Mesenteric fat pad (tissue), 1 donor: ENCODE results near the gene CS. TPM values are rescaled to one million over a fixed set of nuclear protein-coding genes. Genes with fewer than 3 reads are reported as not detected.
A peak's percentile ranks its signal among the peaks of the same experiment; 100 is the strongest.
"Not testable (repeated sequence)": the region's sequence is repeated elsewhere in the genome, so short reads cannot be mapped to it uniquely, and the experiment has no call there.

Source experiments
- DNase-seq: peaks from one replicate; pipeline ENCODE4 v3.0.0-alpha.2; 2020; ENCODE audit warnings: low spot score
- total RNA-seq: library from RNA; stranded (reverse); fragmentation: NEBNext Ultra II Directional; extraction: Animal tissue kit (Norgen Biotek cat#: 25700); gene quantifications from one replicate; pipeline ENCODE4 v1.2.1, GENCODE V29; 2021
- donor health status: DM: yes; HTN: yes; CAD: no.

The CS gene
- total RNA-seq, 1 donor from 2014 or later, result 374 TPM

DNA sequence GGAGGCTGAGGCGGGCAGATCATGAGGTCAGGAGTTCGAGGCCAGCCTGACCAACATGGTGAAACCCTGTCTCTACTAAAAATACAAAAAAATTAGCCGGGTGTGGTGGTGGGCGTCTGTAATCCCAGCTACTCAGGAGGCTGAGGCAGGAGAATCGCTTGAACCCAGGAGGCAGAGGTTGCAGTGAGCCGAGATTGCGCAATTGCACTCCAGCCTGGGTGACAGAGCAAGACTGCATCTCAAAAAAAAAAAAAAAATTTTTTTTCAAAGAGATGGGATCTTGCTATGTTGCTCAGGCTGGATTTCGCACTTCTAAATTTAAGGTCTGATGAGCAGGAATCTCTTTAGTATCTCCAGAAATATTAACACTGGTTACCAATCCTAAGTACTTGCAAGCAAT lies 21.5 kb upstream of the CS start:
- DNase-seq, result not testable (repeated sequence)

GRCh38 chr12:56321027-56321426 lies 20.9 kb upstream of the CS start:
- no peak for DNase-seq

DNA sequence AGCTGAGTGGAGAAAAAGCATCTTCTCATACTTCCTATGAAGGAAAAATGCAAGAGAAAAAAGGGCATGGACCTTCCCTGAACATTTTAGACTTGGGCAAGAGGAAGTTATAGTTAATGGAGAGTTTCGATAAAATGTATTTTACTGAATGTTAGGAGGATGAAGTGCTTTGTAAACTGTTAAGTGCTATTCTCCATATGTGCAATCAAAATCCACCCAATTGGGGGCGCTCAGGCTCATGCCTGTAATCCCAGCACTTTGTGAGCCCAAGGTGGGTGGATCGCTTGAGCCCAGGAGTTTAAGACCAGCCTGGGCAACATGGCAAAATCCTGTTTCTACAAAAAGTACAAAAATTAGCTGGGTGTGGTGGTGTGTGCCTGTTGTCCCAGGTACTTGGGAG lies 17.5 kb upstream of the CS start:
- no peak for DNase-seq

DNA sequence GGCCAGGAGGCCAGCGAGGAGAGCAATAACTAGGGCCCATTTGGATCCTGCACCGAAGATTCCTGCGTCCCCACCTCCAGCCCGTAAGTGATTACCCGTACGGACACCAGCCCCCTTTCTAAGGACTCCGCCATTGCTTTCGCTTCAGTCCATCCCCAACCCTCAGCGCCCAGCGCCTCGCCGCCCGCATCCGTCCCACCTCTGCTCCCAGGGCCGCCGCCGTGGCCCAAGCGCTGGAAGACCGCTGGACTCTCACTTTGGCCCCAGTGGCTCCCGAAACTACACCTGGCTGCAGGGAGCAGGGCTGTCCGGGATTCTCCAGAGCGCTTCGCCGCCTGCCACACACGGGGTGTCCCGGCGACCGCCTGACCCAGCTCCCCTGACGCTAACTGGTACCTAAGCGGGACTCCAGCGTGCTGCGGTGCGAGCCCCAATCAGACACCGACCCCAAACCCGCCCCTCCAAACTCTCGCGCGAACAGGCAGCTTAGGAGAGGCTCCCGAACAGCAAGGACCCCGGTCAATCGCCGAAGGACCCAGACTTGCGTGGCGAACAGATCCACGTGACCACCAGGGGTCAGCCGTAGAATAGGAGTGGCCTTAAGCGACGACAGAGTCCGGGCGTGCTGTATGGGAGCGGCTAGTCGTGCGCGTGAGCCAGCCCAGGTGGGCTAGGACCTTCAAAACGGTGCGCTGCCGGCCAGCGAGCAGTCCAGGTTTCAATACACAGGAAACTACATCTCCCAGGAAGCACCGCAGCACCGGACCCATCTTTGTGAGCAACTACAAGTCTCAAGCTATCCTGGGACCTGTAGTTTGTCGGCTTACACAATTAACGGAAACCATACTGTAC lies 15.7 kb upstream of the CS start, which contains the start of gene CNPY2:
CNPY2 (minus strand) TSS at position 367 of the 852 bp plus-strand sequence. CDS start 771 bp downstream, outside the sequence.
- DNase-seq, result peak; percentile 96

DNA sequence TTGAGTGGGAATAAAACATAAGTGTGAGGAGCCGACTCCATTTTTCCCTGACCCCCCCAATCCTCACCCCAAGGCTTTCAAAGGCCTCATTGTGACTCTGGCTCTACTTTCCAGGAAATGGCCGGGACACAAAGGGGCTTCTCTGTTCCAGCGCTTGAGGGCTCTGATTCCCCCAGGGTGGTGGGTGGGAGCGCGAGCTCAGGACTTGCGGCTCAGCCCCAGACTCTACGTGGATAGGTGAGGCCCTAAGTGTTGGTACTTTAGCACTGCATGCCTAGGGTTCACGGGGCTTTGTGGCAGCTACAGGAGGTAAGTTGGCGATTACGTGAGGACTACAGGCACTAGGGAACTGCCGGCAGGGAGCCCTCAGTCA lies 15.1 kb upstream of the CS start:
- DNase-seq, result no peak

GRCh38 chr12:56311003-56311402 lies 10.9 kb upstream of the CS start:
- no peak for DNase-seq

DNA sequence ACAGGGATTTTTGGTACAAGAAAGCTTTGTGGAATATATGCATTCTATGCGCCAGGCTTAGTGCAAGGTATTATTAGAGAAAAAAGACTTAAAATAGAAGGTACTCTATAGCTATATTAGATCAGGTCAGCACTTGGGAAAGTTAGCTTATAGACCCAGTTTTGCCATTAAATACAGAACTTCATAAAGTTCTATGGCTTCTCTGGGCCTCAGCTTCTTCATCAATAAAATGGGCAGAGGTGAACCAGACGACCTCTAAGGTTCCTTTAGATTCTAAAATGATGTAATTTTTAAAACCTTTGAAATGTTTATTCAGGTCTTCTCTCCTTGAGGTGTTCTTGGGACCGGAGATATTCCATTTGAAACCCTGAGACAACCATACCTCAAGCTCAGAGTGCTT lies 8.6 kb upstream of the CS start:
- DNase-seq, result no peak

DNA sequence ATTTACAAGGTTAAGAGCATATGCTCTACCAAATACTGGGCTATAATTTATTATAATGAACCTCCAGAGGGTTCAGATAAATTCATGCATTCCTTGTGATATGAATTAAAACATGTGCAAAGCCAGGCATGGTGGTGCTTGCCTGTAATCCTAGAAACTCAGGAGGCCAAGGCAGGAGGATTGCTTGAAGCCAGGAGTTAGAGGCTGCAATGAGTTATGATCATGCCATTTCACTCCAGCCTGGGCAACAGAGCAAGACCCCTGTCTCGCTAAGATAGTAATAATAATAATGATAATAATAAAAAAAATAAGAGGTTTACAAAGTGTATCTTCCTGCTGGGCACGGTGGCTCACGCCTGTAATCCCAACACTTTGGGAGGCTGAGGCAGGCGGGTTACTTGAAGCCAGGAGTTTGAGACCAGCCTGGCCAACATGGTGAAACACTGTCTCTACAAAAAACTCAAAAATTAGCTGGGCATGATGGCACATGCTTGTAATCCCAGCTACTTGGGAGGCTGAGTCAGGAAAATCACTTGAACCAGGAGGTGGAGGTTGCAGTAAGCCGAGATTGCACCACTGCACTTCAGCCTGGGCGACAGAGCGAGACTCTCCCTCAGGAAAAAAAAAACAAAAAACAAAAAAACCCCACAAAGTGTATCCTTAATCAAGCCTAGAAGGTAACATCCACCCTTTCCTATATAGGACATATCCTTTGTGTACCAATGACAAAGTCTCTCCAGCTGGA lies 7.3 kb upstream of the CS start:
- DNase-seq, result no peak

- DNase-seq, result no peak
These were observed 4.9 kb upstream of the CS start for GRCh38 chr12:56304872-56305590.

DNA sequence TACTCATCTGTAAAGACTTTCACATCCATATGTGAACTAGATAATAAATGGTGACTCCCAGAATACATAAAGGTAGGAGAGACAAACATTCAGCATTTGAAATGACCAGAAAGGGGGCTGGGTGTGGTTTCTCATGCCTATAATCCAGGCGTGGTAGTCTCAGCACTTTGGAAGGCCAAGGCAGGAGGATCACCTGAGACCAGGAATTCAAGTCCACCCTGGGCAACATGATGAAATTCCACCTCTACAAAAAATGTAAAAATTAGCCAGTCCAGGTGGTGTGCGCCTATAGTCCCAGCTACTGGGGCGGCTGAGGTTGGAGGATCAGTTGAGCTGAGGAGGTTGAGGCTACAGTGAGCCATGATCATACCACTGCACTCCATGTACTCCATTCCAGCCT lies 4.1 kb upstream of the CS start:
- no peak for DNase-seq

- DNase-seq, result no peak
These were observed 724 bp upstream of the CS start for GRCh38 chr12:56300644-56301464.

DNA sequence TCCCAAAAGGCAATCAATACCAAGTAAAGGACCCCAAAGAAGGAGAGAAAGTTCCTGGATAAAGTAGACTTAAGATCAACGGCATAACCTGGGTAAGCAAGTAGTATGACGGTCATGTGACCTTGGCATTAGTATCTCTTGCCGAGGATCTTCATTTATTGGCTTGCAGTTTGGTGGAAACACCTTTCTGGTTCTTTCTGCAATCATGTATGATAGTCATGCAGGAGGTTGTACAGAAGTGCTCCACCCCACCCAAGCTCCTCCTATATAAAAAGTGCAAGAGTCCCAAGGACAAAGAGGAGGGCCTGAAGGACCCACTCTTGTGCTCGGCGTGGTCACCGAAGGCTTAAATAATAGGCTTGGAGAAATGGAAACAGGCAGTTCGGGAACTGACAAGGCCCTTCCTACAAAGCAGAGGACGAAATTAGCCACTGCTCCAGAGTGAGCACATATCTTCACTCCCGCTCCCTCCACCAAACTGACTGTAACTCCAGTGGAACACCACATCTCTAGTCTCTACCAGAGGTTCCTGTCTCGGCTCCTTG lies 750 bp downstream of the CS start:
- DNase-seq, result no peak

GRCh38 chr12:56298828-56299227 lies 1.3 kb downstream of the CS start:
- no peak for DNase-seq

GRCh38 chr12:56297400-56297799 lies 2.7 kb downstream of the CS start:
- no peak for DNase-seq

DNA sequence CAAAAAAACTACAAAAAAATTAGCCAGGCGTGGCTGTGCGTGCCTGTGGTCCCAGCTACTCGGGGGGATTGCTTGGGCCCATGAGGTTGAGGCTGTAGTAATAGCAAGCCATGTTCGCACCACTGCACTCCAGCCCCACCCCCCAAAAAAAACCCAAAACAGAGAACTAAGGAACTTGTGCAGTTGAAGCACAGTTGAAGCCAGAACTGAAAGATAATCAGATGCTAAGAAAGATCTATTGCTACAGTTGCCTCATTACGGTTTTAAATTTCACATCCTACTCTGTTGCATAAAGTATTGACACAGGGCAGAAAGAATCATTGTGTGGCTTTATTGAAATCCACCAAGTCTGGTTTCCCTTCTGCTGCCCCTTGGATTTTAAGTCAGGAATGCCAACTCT lies 3.8 kb downstream of the CS start:
- no peak for DNase-seq

DNA sequence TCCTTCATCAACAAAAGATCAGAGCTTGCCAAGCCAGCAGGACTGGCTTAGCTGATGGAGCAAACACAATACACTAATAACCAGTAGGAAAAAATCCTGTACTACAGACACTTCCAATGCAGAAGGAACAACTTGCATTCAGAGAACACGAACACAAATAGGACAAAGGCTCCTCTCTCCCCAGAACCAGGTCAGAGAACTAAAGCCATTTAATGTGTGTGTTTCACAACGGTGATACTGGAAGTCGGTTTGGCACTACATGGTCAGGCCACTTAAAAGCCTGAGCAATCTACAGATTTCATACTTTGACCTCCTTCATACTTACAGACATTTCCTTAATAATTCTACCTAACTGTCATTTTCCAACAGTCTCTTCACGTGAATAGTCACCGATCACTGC lies 6.3 kb downstream of the CS start:
- DNase-seq, result no peak

GRCh38 chr12:56288705-56289387 lies 11.3 kb downstream of the CS start:
- DNase-seq, result no peak

- DNase-seq, result no peak
These were observed 13.9 kb downstream of the CS start for GRCh38 chr12:56286044-56286830.

GRCh38 chr12:56284263-56284662 lies 15.9 kb downstream of the CS start:
- DNase-seq, result not testable (repeated sequence)
